Subcutaneous adipose tissue (tissue), 4 donors: ENCODE measurements around the gene RFX1. TPM values are rescaled to one million over a fixed set of nuclear protein-coding genes. Genes with fewer than 3 reads are reported as not detected.

Experiments
- total RNA-seq, 4 donors: library from RNA; depleted of rRNA; stranded (reverse); fragments of >200 nt; gene quantifications; one replicate each; pipeline ENCODE4 v1.1.0, GENCODE V29; 2016
- TF ChIP-seq, protein P1 (sequence below): fragments of 450-650 bp; IDR thresholded peaks from one replicate; pipeline ENCODE4 v1.5.1; 2016; ENCODE audit warnings: low read depth, mild to moderate bottlenecking, control low read depth, antibody characterized with exemption, moderate library complexity

Gene RFX1
- total RNA-seq, 4 donors from 2014 or later, result 2.2 to 4.1 (median 2.2) TPM

DNA sequence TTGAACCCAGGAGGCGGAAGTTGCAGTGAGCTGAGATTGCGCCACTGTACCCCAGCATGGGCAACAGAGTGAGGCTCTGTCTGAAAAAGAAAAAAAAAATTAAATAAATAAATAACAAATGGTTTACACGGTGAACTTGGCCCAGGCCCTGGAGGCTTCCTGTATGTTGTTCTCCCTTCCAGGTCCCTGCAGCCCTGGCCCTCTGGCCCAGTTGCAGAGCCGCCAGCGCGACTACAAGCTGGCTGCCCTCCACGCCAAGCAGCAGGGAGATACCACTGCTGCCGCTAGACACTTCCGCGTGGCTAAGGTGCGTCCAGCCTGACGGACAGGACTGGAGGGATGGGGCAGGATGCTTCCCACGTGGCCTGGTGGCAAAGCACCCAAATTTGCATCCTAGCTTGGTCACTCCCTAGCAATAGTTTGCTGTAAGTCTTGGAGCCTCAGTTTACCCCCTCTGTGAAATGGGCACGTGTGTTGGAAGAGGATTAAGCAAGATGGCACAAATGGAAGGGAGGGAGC is 88.2 kb downstream of the RFX1 start:
- TF ChIP-seq, protein P1, sequence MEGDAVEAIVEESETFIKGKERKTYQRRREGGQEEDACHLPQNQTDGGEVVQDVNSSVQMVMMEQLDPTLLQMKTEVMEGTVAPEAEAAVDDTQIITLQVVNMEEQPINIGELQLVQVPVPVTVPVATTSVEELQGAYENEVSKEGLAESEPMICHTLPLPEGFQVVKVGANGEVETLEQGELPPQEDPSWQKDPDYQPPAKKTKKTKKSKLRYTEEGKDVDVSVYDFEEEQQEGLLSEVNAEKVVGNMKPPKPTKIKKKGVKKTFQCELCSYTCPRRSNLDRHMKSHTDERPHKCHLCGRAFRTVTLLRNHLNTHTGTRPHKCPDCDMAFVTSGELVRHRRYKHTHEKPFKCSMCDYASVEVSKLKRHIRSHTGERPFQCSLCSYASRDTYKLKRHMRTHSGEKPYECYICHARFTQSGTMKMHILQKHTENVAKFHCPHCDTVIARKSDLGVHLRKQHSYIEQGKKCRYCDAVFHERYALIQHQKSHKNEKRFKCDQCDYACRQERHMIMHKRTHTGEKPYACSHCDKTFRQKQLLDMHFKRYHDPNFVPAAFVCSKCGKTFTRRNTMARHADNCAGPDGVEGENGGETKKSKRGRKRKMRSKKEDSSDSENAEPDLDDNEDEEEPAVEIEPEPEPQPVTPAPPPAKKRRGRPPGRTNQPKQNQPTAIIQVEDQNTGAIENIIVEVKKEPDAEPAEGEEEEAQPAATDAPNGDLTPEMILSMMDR, result no peak

- TF ChIP-seq, protein P1, result no peak
Observed at GRCh38 chr19:13914777-13915176, 91.3 kb downstream of the RFX1 start.

DNA sequence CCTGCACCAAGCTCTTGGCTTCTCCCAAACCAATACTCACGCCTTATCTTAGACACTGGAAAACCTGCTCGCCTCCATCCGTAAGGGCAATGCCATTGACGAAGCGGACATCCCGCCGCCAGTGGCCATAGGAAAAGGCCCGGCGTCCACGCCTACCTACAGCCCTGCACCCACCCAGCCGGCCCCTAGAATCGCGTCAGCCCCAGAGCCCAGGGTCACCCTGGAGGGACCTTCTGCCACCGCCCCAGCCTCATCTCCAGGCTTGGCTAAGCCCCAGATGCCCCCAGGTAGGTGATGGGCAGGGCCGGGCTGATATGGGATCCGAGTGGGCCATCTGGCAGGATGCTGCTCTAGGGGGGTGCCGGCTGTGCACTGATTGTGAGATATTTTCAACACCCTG is 92.8 kb downstream of the RFX1 start:
- TF ChIP-seq, protein P1, result no peak

Other genes with a start within 250 kb of the RFX1 start
- 10 to 100 TPM; 12.1 to 81.9 (median 40.3) TPM for gene MRI1, start 241.8 kb downstream of the RFX1 start, total RNA-seq
- 100 to 1,000 TPM in 3 of 4 donors, 10 to 100 TPM in 1; 90.1 to 133 (median 113) TPM for gene C19orf53, start 231.9 kb downstream of the RFX1 start, total RNA-seq
- gene ZSWIM4, start 210.9 kb downstream of the RFX1 start, total RNA-seq, result 1 to 10 TPM; 1.6 to 4.7 (median 1.9) TPM
- gene NANOS3, start 129.2 kb downstream of the RFX1 start, total RNA-seq, result not detected
- gene BRME1, start 100.2 kb downstream of the RFX1 start, total RNA-seq, result 1 to 10 TPM in 2 of 4 donors, under 1 TPM in 1, not detected in 1; 0.66 to 3.0 (median 1.0) TPM
- 10 to 100 TPM; 15.2 to 36.2 (median 16.5) TPM for gene CC2D1A, start 100.1 kb downstream of the RFX1 start, total RNA-seq
- 1 to 10 TPM in 1 of 4 donors, under 1 TPM in 3; 0.44 to 1.1 (median 0.91) TPM for gene PODNL1, start 67.9 kb downstream of the RFX1 start, total RNA-seq
- gene DCAF15, start 53.8 kb downstream of the RFX1 start, total RNA-seq, result 10 to 100 TPM in 3 of 4 donors, 1 to 10 TPM in 1; 8.4 to 17.3 (median 12.0) TPM
- gene RLN3, start 21.8 kb upstream of the RFX1 start, total RNA-seq, result not detected
- gene IL27RA, start 25.4 kb upstream of the RFX1 start, total RNA-seq, result 1 to 10 TPM; 4.1 to 7.0 (median 6.2) TPM
- not detected for gene PALM3, start 55.8 kb upstream of the RFX1 start, total RNA-seq
- 1 to 10 TPM in 3 of 4 donors, not detected in 1; 1.3 to 3.7 (median 3.6) TPM for gene MISP3, start 66.5 kb upstream of the RFX1 start, total RNA-seq
- gene C19orf67, start 79.5 kb upstream of the RFX1 start, total RNA-seq, result not detected
- 10 to 100 TPM in 3 of 4 donors, 1 to 10 TPM in 1; 8.6 to 21.9 (median 11.3) TPM for gene SAMD1, start 84.4 kb upstream of the RFX1 start, total RNA-seq
- 10 to 100 TPM; 37.3 to 81.8 (median 45.6) TPM for gene PRKACA, start 111.4 kb upstream of the RFX1 start, total RNA-seq
- gene ASF1B, start 130.3 kb upstream of the RFX1 start, total RNA-seq, result under 1 TPM in 3 of 4 donors, not detected in 1; 0.34 to 0.82 (median 0.66) TPM
- 10 to 100 TPM in 2 of 4 donors, 1 to 10 TPM in 2; 8.2 to 25.2 (median 11.4) TPM for gene ADGRL1, start 199.8 kb upstream of the RFX1 start, total RNA-seq